GM21360 (cell line): Measurements from ENCODE around the gene SUGP1.
"Not testable (repeated sequence)": the region's sequence is repeated elsewhere in the genome, so short reads cannot be mapped to it uniquely, and the experiment has no call there.

Experiments used
- ATAC-seq: cut with Tn5 transposase; IDR thresholded peaks from one replicate; pipeline ENCODE4 v1.9.1; 2021; ENCODE audit warnings: mild to moderate bottlenecking, moderate library complexity; ENCODE audit not compliant: unreplicated experiment

SUGP1 gene

DNA sequence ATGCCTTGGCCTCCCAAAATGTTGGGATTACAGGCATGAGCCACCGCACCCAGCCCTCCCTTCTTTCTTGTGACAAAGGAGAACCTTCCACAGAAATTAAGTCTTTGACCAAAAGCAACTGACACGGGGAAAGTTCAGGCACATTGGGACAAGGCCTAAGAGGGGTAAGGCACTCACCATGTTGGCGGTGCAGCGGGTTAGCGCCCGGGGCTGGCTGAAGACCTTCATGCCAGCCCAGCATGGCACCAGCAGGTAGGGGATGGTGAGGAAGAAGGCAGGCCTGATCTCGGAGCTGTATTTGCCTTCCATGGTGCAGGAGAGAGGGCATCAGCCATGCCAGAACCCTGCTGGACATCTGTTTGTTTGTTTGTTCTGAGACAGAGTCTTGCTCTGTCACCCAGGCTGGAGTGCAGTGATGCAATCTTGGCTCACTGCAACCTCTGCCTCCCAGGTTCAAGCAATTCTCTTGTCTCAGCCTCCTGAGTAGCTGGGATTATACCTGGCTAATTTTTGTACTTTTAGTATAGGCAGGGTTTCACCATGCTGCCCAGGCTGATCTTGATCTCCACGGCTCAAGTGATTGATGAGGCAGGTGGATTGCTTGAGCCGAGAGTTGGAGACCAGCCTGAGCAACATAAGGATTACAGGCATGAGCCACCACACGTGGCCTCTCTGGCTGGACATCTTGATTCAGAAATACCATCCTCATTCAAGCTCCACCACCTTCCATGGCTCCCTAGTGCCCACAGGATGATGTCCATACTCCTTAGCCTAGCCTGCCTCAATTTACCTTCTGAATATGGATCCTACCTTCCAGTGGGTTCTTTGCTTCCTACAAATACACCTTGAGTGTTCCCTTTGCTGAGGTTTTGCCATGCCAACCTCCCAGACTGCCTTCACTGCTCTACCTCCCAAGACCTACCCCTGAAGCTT is 51.6 kb downstream of the SUGP1 start:
- no peak for ATAC-seq

DNA sequence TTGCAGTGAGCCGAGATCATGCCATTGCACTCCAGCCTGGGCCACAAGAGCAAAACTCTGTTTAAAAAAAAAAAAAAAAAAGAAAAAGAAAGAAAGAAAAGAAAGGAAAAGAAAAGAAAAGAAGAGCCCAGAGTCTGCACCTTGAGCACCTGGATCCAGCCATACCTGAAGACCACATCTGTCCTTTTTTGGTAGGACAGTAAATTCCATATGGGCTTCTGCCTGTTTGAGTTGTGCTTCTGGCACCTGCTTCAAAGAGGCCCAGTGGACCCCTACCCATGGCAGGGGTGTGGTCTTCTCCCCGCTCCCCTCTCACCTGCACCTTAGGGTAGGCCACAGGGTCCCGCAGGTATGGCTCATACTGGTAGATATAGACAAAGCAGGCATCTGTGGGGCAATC is 53.0 kb downstream of the SUGP1 start:
- no peak for ATAC-seq

DNA sequence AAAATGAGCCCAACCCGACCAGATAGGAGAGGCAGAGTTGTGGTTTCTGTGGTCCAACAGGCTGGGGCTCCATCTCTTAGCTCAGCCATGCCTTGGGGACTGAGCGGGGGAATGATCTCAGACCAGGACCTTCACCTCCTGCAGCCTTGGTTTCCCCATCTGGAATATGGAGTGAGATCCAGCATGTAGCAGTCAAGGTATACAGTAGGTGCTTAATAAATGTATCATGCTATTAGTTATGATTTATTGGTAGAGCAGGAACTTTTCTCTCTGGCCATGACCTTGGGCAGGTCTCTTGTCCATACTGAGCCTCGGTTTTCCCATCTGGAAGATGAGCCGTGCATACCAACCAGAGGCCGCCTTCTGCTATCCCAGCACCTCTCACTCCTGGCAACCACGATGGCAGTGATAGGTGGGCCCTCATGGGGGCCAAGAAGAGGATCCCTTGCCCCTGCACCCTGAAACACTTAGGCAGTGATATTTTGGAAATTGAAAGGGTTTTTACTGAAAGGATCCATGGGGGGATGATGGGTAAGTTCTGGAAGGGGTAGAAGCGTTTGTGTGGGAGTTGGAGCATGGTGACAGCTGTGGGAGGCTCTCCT is 56.3 kb downstream of the SUGP1 start:
- no peak for ATAC-seq

DNA sequence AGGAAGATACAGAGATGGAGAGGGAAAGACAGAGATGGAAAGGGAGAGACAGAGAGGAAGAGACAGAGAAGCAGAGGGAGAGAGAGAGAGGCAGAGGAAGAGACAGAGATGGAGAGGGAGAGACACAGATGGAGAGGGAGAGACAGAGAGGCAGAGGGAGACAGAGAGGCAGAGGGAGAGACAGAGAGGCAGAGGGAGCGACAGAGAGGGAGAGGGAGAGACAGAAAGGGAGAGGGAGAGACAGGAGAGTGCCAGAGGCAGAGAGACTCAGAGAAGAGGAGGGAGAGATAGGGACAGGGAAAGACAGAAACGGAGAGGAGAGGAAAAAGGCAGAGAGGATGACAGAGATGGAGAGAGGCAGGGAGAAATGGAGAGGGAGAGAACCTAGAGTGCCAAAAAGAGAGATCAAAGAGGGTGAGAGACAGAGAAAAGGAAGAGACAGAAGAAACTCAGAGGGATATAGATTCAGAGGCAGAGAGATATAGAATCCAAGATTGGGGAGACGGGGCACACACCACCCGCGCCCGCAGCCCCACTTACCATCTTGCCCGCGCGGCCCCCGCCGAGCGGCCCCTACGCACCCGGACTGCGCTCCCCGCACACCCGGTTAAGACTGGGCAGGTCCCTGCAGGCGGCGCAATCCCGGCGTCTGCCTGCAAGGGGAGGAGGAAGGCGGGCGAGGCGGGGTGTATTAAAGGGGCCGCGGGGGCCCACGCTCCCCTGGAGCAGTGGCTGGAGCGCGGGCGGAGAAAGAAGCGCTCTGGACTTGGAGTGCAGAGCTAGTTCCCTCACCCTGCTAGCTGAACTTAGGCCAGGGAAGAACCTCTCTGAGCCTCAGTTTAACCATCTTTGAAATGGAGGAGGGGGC is 57.9 kb downstream of the SUGP1 start:
- ATAC-seq, result no peak

DNA sequence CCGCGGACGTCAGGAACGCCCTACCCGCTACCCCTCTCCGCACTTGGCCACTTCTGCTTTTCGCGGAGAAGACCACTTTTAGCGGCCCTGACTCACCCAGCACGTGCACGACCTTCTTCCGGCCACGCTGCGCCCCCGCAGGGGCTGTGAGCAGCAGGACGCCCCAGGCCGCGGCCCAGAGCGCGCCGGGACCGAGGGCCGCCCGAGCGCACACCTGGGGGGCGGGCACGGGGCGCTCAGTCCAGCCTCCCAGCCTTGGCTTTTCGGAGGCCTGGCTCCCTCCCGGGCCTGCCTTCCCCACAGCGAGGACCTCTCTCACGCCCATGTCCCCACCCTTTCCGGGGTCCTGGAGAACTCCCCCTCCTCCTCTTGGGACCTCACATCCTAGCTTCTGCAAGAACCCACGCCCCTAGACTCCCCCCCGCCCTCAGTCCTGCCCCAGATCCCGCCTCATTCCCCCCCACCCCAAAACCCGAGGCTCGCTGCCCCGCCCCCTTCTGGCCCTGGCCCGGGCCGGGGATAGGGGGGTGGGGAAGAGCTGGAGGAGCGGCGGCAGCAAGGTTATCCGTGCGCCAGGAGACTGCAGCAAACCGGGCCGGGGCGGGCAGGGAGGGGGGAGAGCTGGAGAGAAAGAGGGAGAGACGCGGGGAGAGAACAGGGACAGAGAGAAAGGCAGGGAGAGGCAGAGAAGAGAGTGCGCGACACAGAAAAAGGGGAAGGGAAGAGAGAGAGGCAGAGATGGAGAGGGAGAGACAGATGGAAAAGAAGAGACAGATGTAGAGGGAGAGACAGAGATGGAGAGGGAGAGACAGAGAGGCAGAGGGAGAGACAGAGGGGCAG is 58.7 kb downstream of the SUGP1 start:
- no peak for ATAC-seq

DNA sequence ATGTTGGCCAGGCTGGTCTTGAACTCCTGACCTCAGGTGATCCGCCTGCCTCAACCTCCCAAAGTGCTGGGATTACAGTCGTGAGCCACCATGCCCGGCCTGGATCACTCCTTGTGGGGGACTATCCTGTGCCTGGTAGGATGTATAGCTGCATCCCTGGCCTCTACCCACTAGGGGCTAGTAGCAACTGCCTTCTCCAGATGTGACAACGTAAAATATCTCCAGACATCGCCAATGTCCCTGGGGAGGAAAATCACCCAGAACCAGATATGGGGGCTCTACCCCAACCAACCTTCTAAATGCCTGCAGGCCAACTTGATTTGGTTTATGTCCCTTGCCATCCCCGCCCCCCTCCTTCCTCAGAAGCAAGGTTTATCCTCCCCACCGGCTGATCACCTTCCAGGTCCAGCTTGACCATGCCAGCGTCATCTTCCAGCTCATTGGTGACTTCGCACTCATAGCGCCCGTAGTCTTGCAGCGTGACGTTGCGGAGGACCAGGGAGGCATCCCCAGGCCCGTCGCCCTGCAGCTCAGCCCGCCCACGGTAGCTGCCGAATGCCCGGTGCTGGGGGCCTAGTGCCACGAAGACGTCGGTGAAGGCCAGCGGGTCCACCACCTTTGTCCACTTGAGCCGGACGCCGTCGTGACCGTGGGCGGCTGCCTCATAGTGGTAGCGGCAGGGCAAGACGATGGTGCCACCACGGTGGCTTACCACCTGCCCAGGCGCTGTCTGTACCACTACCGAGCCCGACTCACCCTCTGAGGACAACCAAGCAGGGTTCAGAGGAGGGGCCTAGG is 59.7 kb downstream of the SUGP1 start:
- no peak for ATAC-seq

DNA sequence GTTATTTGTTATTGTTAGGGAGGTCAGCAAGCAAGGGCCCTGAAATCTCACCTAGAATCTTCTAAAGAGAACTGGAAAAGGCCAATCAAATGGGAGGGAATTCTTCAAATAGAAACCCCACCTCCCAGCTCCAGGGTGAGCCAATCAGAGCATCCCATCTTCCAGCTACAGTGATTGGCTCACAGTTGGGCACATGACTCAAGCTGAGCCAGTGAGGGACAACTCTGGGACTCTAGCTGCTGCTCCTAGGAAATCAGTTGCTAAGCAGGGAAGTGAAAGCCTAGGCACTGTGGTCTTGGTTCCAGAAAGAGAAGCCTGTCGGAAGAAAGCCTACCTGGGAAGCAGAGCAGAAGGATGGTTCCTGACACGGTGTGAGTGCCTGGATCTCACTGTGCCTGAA is 60.6 kb downstream of the SUGP1 start:
- ATAC-seq, result no peak

DNA sequence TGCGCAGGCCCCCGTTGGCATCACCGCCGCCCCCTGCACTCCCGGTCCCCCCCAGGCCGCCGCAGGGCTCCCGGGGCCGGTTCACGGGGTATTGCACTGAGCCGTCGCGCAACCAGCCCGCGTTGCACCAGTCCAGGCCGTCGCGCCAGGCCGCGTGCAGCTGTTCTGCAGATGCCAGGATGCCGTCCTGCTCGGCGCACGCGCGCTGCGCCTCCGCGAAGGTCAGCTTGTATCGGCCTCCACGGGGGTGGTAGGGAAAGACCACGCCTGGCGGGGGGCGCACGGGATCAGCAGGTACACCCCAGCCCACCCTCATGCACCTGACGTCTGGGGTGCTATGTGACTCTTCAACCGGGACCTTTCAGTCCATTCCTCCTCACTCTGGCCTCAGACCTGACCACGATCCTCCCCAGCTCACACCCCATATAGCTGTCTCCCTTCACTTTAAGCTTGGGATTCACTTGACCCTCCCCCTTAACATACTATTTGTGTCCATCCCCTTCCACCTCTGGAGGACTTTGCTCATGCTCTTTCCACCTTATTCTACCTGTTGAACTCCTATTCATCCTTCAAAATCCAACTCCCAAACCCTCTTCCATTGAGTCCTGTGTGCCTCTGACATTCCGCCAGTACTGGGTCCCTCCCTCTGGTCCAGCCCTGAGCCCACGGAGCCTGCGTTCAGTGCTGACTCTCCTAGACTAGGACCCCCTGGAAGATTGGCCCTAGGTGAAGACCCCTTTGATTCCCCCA is 61.5 kb downstream of the SUGP1 start:
- no peak for ATAC-seq

DNA sequence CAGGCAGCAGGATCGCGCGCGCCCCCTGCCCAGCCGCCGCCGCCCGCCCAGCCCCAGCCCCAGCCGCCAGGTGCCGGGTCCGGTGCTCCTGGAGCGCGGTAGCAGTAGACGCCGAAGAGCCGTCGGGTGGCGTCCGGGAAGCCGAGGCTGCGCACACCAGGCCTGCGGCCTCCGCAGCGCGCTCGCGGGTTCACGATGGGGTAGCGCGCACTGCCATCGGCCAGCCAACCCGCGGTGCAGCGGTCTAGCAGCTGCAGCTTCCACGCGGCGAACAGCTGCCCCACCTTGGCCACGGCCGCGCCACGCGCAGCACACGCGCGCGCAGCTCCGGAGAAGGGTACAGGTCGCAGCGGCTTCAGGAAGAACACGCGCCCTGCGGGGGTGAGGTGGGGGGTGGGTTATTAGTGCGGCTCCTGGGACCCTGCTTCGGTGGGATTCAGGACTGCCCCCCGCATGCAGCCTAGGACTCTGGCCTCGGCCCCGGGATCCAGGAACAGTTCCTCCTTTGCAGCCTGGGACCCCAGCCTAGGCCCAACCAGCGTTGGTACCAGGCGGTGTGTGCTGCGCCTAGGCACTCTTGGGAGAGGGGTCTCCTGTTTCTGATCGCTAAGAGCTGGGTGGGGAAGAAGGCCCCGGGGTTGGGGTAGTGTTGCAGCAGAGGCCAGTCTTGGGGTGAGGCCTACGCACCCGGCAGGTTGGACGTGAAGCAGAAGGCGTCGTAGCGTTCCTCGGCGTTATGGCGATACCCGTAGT is 62.3 kb downstream of the SUGP1 start:
- no peak for ATAC-seq

DNA sequence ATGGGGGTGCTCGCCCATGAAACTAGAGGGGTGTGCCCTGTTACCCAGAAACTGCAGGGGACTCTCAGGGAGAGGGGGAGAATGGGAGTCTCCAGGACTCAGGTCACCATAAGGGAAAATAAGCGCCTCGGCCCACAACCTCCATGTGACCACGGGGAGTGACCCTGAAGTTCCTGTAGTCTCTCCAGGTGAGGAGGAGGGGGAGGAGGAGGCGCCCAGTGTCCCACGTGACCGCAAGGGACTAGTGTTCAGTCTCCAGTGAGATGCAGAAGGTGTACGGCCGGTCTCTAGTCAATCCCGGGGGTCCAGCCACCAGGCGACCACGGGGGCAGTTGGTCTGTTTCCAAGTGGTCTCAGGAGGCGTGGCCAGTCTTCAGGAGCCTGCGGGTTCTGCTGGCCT is 63.2 kb downstream of the SUGP1 start:
- ATAC-seq, result no peak

DNA sequence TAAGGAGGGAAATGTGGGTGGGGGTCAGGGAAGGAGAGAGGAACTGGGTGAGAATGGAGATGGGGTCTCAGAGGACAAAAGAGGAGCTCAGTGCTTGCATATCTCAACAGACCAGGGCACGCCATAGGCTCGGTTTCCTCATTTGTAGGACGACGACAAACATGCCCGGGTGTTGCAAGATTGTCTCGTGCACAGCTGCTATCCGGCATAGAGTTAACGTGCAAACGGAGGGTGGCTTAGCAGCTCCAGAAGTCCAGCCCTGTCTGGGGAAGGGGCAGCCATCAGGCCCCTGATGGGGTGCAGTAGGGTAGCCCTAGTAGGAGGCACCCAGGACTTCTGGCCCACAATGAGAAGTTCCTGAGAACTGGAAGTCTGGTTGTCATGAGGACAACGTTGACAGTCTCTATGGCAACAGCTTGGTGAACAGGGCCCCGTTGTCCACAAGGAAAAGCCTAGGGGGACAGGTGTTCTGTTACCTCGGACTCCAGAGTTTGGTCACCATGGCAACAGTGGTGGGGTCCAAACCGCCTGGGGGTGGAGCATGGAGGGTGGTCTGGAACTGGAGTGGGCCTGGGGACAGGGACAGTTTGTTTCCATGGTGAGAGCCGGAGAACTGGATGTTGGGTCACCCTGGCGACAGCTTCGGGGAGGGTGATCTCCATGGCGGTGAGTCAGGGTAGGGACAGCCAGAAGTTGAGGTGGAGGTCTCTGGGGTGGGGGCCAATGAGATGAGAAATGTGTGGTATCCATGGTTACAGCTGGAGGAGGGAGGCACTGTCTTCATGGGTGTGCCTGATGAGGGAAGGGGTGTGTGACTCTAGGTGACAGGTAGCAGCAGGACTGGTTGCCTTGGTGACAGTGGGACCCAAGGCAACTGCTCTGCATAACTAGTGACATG is 64.0 kb downstream of the SUGP1 start:
- no peak for ATAC-seq

DNA sequence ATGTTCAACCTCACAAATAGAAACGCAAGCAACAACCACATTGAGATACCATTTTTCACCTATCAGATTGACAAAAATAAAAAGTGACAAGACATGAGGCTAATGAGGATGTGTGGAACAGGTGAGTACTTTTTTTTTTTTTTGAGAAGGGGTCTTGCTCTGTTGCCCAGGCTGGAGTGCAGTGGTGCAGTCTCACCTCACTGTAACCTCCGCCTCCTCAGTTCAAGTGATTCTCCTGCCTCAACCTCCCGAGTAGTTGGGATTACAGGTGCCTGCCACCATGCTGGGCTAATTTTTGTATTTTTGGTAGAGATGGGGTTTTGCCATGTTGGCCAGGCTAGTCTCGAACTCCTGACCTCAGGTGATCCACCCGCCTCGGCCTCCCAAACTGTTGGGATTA is 66.9 kb downstream of the SUGP1 start:
- ATAC-seq, result not testable (repeated sequence)

DNA sequence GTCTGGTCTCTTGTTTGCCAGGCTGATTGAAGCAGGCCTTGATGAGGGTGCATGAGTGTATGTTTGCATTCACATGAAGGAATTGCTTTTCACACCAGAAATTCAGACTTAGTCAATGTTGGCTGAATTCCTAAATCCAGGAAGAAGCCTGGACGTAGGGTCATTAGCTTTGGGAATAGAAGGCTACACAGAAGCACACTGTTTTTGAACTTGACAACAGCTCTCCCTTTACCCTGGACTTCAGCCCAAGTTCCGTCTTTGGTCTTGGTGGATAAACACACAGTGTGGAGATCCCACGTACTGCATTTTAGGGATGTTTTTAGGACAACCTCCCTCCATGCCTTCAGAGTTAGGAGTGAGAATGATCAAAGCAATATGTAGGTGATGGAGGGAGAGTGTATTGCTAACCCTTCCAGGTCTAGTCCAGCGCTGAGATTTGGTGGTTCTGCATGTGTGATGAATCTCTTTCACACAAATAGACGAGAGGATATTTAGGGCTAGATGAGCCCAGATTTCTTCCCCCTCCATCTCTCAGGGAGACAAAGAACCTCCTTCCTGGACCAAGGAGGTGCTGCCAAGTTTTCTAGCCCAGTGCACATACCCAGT is 70.0 kb downstream of the SUGP1 start:
- no peak for ATAC-seq

DNA sequence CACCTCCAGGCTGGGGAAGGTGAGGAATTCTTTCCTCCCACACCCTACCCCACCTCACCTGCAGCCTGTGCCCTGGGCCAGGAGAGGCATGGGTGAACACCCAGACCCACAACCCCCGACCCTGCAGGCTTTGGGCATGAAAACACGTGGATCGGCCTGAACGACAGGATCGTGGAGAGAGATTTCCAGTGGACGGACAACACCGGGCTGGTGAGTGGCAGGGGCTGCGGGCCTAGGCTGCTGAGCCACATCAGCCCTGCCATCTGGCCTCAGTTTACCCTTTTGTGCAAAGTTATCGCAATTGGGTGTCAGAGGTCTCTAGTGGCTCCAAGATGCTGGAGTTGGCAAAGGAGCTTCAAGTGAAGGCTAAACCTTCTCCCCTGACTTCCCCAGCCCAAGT is 79.8 kb downstream of the SUGP1 start:
- ATAC-seq, result no peak

DNA sequence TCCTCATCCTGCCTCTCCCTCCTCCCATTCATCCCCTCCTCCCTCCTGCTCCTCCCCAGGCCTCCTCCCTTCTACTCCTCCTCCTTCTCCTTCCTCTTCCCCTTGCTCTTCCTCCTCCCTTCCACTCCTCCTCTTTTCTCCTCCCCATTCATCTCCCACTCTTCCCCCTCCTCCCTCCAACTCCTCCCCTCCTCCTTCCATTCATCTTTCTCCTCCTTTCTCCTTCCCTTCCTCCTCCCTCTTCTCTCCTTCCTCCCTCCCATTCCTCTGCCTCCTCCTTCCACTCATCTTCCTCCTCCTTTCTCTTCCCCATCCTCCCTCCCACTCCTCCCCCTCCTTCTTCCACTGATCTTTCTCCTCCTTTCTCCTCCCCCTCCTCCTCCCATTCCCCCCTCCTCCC is 80.6 kb downstream of the SUGP1 start:
- ATAC-seq, result no peak

DNA sequence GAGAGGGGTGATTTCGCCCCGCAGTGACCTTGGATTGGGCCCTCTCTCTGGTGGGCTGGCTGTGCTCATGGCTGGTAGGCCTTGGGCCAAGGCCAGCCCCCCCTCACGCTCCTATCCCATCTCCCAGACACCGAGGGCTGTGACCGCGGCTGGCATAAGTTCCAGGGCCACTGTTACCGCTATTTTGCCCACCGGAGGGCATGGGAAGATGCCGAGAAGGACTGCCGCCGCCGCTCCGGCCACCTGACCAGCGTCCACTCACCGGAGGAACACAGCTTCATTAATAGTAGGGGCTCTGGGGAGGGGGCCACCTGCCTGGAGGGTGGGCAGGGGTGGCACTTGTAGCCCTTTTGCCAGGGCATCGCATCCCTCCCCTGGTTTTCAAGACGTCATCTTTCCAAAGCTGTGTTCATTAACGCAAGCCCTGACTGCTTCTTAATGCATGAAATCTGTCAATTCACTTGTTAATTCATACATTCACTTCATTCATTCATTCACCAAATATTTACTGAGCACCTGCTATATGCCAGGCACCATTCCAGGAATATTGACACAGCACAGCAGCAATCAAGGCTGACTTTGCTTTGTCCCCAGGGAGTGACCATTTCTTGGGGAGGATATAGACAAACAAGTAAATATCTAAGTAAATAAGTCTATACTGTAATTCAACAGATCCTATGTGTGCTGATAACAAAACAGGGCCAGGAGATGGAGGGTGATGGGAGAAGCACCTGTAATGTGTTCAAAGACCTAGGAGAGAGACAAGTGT is 82.0 kb downstream of the SUGP1 start:
- ATAC-seq, result no peak
